AG10803 (cell line): ENCODE measurements around the gene SLC25A36.
"Not testable (repeated sequence)": the region's sequence is repeated elsewhere in the genome, so short reads cannot be mapped to it uniquely, and the experiment has no call there.

Experiments used
- DNase-seq: peaks from one replicate; pipeline ENCODE4 v3.0.0; 2010; ENCODE audit warnings: low read depth
- H3K4me3 ChIP-seq: 2 replicates; pipeline ENCODE4 v1.5.1; 2011; ENCODE audit warnings: mild to moderate bottlenecking, low read length, control low read depth
- TF ChIP-seq, protein P1 (sequence below): conservative IDR thresholded peaks from 2 replicates; pipeline ENCODE4 v1.5.1; 2011; ENCODE audit warnings: mild to moderate bottlenecking, low read length, control low read depth, inconsistent platforms

Gene SLC25A36

GRCh38 chr3:141009496-141009895, 67.9 kb downstream of the SLC25A36 start:
- TF ChIP-seq, protein P1, sequence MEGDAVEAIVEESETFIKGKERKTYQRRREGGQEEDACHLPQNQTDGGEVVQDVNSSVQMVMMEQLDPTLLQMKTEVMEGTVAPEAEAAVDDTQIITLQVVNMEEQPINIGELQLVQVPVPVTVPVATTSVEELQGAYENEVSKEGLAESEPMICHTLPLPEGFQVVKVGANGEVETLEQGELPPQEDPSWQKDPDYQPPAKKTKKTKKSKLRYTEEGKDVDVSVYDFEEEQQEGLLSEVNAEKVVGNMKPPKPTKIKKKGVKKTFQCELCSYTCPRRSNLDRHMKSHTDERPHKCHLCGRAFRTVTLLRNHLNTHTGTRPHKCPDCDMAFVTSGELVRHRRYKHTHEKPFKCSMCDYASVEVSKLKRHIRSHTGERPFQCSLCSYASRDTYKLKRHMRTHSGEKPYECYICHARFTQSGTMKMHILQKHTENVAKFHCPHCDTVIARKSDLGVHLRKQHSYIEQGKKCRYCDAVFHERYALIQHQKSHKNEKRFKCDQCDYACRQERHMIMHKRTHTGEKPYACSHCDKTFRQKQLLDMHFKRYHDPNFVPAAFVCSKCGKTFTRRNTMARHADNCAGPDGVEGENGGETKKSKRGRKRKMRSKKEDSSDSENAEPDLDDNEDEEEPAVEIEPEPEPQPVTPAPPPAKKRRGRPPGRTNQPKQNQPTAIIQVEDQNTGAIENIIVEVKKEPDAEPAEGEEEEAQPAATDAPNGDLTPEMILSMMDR, result no peak
- no peak overlapping the region for H3K4me3 ChIP-seq
- DNase-seq, result no peak

- DNase-seq, result peak; percentile 40
- H3K4me3 ChIP-seq, result no peak overlapping the region
- TF ChIP-seq, protein P1, result peak; percentile 81
Observed at GRCh38 chr3:141011232-141011996, 69.8 kb downstream of the SLC25A36 start.

DNA sequence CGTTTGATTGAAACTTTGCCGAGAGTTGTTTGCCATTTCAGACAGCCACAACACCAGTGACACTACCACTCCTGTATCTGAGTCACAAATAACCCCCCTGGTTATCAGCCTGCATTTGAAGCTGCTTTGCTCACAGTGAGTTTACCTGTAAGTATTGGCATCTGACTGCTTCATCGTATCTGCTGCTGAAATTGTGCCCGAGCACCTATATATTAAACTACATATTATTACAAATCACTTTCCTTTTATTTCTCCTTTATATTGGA, 70.3 kb downstream of the SLC25A36 start:
- TF ChIP-seq, protein P1, result no peak
- no peak overlapping the region for H3K4me3 ChIP-seq
- DNase-seq, result no peak

- no peak for DNase-seq
- TF ChIP-seq, protein P1, result no peak
- no peak overlapping the region for H3K4me3 ChIP-seq
Observed at GRCh38 chr3:141012571-141012970, 70.9 kb downstream of the SLC25A36 start.

DNA sequence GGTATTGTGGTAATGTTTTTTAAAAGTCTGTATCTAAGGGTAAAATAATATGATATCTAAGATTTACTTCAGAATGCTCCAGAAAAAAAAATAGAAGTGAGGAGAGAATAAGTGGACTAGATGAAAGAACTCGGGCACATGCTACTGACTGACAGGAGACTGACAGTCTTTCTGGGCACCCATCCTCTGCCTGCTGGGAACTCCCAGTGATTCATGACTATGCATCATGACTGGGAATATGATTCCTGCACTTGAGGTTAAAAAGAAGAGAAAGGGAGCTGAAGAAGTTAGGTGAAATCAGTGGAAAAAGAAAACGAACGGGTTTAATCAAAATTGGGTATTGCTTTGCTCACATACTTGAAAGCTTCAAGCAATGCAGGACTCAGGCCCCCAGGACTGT, 73.8 kb downstream of the SLC25A36 start:
- TF ChIP-seq, protein P1, result no peak
- no peak for DNase-seq
- H3K4me3 ChIP-seq, result no peak overlapping the region

DNA sequence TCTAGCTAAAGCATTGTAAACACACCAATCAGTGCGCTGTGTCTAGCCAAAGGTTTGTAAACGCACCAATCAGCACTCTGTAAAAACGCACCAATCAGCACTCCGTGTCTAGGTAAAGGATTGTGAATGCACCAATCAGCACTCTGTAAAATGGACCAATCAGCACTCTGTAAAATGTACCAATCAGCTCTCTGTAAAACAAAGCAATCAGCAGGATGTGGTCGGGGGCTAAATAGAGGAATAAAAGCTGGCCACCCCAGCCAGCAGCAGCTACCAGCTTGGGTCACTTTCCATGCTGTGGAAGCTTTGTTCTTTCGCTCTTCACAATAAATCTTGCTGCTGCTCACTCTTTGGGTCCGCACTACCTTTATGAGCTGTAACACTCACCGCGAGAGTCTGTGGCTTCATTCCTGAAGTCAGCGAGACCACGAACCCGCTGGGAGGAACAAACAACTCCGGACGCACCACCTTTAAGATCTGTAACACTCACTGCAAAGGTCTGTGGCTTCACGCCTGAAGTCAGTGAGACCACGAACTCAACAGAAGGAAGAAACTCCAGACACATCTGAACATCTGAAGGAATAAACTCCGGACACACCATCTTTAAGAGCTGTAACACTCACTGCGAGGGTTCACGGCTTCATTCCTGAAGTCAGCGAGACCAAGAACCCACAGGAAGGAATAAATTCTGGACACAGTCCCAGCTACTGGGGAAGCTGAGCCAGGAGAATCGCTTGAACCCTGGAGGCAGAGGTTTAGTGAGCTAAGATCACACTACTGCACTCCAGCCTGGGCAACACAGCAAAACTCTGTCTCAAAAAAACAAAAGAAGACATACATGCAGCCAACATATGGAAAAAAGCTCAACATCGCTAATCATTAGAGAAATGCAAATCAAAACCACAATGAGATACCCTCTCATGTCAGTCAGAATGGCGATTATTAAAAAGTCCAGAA, 76.0 kb downstream of the SLC25A36 start:
- DNase-seq, H3K4me3 ChIP-seq: not testable (repeated sequence)

DNA sequence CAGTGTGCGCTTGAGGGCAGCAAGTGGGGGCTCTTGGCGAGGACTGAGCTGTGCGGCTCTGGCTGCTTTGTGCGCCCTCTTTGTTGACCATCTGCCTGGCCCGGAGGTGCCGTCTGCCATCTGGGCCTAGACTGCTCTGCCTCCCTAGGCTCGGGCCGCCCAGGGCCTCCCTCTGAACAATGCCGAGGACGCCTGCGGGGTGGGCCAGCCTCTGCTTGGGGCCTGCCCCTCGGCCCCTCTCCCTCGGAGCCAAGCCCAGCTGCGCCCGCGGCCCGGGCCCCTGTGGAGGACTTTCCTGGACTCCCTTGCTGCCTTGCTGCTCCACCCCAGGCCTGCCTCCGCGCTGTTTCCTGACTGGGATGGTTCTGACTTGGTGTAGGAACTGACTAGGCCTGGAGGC, 77.6 kb downstream of the SLC25A36 start:
- DNase-seq, result no peak
- H3K4me3 ChIP-seq, result no peak overlapping the region
- TF ChIP-seq, protein P1, result no peak
